HG02759 (cell line): Measurements from ENCODE around the gene KIAA1549.
"Not testable (repeated sequence)": the region's sequence is repeated elsewhere in the genome, so short reads cannot be mapped to it uniquely, and the experiment has no call there.

Experiments
- ATAC-seq: cut with Tn5 transposase; IDR thresholded peaks from one replicate; pipeline ENCODE4 v1.9.1; 2021; ENCODE audit warnings: mild to moderate bottlenecking, moderate library complexity; ENCODE audit not compliant: unreplicated experiment

The KIAA1549 gene

DNA sequence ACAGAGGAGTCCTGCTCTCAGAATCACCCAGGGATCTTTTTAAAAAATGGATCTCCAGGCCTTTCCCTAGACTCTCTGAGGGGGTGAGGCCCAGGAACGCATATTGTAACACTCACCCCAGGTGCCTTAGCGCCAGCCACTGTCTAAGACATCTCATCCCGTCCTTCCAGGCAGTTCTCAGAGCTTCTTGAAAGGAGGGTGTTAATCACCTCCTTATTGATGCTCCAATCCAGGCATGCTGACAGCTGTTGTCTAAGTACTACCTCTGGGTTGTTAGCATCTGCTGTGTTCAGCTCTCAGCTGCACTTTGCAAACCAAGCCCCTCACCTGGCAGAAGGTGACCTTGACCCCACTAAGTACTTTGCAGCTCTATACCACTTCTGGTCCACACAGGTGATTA, 36.0 kb downstream of the KIAA1549 start:
- no peak for ATAC-seq

DNA sequence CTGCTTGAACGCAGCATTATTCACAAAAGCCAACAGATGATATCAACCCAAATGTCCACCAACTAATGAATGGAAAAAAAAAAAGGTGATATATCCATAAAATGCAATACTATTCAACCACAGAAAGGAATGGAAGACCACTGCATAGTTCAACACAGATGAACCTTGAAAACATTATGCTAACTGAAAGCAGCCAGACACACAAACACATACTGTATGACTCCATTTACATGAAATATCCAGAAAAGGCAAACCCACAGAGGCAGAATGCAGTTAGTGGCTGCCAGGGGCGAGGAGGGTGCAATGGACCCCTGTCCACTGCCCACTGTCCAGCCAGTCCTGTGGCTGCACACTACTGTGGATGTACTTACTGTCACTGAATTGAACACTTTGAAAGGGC, 36.6 kb downstream of the KIAA1549 start:
- ATAC-seq, result no peak

DNA sequence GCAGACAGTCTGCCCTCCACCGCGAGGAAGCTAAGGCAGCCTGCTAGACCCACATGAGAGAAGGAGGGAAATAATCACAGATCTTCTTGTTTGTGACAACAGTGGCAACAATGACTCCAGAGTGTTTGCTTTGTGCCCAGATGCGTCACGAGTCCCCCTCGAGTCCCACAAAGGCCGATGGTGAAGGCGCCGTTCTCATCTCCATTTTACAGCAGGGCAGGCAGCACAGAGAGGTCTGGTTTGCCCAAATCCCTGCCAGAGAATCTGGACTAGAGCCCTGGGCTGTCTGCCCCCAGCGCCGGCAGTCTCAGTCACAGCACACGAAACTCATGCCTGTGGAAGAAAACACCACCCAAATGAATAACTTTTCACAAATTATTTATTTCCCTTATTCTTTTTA, 38.1 kb downstream of the KIAA1549 start:
- ATAC-seq, result no peak

DNA sequence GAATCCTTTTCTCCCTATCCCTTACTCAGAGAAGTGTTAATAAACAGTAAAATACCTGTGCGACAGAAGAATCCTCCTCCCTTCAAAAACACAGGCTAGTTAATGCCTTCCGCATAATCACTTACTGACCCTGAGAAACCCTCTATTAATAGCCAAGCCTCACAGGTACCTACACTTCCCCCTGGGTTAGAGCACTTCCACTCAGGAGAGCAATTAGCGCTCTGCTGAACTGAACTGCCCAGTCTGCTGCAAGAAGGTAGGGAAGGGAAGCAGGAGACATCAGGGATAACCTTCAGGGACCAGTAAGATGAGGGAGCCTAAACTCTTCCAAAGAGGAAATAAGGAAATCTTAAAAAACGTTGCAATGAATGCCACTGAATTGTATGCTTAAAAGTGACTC, 39.6 kb downstream of the KIAA1549 start:
- ATAC-seq, result no peak

DNA sequence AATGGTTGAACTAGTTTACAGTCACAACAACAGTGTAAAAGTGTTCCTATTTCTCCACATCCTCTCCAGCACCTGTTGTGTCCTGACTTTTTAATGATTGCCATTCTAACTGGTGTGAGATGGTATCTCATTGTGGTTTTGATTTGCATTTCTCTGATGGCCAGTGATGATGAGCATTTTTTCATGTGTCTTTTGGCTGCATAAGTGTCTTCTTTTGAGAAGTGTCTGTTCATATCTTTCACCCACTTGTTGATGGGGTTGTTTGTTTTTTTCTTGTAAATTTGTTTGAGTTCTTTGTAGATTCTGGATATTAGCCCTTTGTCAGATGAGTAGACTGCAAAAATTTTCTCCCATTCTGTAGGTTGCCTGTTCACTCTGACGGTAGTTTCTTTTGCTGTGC, 40.6 kb downstream of the KIAA1549 start:
- ATAC-seq, result not testable (repeated sequence)

DNA sequence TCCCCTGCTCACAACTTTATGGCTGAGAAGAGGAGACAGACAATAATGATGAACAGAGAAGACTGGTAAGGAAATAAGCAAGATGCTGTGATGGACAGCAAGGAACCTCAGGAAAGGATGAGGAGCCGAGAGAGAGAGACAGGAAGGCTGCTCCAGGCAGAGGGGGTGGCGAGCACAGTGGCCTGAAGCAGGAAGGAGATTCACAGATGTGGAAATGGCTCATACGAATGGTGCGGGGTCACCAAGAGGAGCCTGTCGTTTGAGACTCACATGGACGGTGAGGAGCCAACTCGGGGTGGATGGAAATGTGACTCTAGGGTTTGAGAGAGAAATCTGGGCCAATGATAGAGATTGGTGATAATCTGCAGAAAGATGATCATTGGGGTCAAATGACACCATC, 43.7 kb downstream of the KIAA1549 start:
- no peak for ATAC-seq

DNA sequence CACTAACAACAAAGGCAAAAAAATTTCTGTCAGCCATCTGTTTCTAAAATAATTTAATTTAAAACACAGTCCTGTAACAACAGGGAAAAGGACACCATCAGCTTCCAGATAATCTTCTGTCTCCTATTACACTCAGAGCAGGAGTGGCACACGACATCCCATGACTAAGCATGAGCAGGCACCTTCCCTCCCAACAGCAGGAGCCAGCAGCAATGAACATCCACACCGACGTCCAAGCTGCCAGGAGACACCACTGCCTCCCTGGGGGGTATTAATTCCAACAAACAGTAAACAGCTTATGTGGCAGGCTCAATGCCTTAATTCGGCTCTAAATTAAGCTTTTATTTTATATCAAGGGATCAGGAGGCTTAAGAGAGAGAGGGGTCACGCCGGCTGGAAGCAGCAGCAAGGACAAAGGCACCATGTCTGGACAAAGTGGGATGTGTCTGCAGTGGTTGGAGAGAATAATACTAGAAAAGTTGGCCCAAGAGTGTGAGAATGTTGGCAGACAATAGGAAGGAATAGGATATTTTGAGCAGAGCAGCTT, 45.7 kb downstream of the KIAA1549 start:
- ATAC-seq, result no peak

DNA sequence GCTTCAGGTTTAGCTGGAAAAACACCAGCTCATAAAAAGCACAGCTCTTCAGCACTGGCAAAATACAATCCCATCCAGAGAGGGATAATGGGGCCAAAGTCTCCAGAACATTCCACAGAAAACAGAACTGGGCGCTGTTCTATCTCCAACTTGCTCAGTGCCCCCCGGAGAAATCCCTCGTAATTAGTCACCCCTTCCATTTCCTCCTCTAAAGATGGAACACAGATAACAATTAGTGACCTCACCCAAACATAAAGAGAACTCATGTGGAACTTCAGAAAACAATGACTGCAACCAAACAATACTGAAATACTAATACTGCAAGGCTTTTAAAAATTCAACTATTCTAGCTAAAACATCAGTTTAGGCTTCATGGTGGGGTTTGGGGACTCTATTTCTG, 46.3 kb downstream of the KIAA1549 start:
- ATAC-seq, result no peak

DNA sequence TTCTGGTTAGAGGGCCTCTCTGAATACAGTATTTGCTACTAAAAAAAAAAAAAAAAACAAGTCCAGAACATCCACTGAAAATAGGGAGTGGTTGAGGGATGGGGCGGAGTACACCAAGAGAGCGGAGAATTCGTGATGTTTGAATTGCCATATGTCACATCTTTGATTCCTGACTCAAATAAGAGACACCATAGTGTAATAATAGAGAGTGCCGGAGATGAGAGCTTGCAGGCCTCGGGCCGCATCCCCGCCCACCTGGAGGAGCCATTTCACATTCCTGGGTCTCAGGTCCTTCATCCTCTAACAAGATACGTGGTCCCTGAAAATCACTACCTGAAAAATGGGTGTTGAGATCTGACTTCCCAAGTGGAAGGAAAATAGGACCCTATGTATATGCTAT, 46.8 kb downstream of the KIAA1549 start:
- no peak for ATAC-seq

DNA sequence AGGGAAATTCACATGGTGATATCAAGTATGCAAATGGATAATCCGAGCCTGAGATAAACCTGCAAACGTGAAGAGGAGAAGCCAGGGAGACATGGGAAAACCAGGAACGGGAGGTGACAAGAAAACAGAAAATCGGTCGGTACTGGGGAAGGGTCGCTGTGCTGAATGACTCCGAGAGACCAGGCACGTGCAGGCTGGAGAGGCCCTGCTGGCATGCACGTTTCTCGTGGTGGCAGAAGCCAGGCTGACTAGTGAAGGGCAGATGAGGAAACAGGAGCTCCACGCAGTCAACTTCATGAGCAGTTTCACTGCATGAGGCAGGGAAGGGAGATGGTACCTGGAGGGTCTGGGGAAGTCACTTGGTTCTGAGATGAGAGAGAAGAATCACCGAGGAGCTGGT, 48.3 kb downstream of the KIAA1549 start:
- no peak for ATAC-seq

DNA sequence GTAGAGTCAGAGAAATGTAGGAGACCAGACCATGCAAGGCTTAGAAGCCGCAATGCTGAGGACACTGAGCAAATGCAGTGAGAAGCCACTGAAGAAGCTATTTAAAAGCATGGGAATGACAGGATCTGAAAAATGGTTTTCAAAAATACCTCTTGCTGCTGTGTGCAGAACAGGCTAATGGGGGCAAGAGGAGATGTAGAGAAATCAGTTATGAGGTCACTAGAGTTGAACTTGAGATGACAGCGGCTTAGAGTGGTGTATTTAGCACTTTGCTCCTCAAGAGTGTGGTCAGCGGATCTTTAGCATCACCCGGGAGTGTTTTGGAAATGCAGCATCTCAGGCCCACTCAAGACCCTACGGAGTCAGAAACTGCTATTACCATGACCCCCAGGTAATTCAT, 48.8 kb downstream of the KIAA1549 start:
- ATAC-seq, result no peak

DNA sequence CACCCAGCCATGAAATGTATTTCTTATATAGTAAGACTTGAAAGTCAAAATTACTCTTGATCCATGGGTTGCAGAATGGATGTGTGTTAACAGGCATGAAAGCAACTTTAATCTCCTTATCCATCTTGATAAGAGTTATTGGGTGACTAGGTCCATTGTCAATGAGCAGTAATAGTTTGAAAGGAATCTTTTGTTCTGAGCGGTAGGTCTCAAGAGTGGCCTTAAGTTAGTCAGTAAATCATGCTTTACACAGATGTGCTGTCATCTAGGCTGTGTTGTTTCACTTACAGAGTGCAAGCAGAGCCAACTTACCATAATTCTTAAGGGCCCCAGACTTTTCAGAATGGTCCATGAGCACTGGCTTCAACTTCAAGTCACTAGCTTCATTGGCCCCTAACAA, 51.2 kb downstream of the KIAA1549 start:
- ATAC-seq, result no peak

DNA sequence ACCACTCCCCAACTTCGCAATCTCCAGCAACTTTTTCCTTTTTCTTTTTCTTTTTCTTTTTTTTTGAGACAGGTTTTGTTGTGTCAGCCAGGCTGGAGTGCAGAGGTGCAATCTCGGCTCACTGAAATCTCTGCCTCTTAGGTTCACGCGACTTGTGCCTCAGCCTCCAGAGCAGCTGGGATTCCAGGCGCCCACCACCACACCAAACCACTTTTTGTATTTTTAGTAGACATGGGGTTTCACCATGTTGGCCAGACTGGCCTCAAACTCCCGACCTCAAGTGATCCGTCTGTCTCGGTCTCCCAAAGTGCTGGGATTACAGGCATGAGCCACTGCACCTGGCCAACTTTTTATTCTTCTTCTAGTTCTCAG, 55.0 kb downstream of the KIAA1549 start:
- ATAC-seq, result no peak

DNA sequence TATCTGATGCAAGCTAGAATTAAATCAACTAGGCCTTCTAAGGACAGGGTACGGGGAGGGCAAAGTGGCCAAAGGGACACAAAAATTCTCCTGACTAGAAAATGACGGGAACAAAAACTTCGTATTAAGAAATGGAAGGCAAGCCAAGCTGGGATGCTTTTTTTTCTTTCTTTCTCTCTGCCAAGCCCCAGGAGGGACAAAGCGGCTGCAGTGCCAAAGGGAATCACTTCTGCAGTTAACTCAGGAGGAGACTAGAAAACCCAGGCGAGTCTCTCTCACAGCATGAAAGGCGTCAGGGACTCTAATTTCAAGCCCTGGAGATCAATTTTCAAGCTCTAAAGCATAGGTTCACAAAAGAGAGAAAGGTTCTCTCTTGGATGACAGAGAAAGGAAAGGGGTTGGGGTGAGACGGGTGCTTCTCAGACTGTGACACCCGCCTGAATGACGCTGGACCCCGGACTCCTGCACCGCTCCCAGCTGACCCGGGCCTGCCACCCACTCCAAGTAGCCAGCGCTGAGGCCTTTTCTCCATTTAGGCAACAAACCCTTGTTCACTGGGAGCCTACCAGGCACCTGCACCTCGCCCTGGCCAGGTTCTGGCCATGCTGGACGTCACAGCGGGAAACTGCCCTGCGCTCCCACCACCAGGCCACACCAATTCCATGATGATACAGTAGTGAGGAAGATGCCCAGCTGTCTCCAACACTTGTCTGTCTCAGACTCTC, 56.5 kb downstream of the KIAA1549 start:
- no peak for ATAC-seq

DNA sequence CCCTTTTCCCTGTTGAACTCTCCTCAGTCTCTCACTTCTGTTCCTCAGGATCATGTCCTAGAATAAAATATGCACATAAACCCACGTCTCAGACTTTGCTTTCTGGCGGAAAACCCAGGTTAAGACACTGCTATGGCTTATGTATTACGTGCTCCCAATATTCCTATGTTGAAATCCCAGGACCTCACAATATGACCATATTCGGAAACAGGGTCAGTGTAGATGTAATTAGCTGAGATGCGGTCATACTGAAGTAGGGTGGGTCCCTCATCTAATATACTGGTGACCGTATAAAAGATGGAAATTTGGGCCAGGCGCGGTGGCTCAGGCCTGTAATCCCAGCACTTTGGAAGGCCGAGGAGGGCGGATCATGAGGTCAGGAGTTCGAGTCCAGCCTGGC, 59.9 kb downstream of the KIAA1549 start:
- no peak for ATAC-seq

DNA sequence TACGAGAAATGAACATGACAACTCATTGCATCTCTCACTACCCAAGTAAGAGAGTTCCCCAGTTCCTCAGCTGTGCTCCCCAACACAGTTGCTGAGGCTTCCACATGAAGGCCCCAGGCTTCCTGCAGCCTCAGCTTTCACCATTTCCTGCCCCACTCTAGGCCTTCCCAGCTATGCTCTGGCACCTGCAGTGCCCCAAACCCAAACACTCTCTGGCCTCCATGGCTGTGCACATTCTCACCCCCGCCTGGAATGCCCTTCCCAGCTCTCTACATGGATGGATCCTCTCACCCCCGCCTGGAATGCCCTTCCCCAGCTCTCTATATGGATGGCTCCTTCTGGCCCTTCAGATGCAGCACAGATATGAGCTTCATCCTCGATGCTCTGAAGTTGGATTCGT, 61.3 kb downstream of the KIAA1549 start:
- no peak for ATAC-seq

DNA sequence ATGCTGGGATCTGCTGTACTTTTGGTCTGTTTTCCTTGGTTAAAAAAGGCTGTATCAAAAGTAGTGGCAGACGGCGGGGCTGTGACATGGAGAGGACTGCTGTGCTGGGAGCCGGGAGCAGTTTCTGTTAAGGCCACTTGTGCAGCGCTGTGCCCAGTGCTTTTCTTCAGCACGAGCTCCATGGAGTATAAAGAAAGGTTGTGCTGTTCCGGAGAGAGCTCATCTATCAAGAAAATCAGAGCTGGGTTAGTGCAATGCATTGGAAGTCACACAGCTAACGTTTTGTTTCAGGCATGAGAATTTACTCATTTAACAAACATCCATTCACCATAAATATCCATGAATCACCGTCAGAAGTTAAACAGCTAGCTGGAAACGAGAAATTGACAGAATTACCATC, 62.0 kb downstream of the KIAA1549 start:
- ATAC-seq, result no peak

DNA sequence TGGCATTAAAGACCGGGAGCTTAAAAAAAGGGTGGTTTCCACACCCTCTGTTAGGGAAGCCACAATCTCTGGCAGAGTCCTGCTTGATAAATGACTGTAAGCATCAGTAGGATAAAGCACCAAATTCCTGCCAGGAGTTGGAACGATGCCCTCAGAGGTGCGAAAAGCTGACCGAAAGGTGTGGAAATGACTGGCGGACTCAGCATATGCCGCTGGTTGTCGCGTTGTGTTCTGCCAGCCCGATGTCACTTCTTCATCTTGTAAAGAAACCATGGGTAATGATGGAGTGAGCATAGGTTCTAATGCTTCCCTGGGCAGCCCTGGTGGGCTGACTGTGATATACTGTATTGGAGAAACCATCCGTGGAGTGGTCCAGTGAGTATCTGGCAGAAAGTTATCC, 62.4 kb downstream of the KIAA1549 start:
- no peak for ATAC-seq

DNA sequence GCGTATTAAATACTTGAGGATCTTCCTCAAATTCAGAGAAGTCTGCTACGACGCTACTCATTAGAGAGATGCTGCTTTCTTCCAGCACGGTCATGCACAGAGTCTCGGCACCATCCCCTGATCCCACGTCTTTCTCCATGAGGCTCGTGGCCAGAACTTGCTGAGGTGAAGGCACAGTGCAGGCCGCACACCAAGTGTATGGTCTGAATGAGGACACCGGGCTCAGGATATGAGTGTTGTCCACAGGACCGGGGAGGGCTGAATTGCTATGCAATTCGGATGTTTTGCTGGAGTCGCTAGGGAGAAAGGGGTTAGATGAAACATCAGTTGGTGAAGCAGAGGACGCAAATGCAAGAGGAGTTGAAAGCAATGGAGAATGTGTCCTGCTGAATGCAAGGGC, 63.0 kb downstream of the KIAA1549 start:
- no peak for ATAC-seq

DNA sequence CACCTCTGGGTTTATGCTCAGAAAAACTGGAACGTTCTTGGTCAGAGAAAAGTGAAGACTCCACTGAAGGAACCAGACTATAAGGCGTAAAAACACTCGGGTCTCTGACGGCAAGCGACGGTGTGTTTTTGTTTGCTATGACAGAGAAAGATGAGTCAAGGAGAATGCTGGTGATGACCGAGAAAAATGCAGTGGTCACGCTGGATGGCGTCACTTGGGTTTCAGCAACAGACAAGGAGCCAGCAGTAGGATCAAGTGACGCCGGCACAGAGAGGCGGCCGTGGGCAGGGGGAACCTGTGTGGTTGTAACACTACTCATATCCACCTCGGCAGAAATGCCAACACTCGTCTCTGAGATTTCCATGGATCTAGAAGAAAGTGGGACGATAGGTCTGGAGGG, 63.4 kb downstream of the KIAA1549 start:
- no peak for ATAC-seq

DNA sequence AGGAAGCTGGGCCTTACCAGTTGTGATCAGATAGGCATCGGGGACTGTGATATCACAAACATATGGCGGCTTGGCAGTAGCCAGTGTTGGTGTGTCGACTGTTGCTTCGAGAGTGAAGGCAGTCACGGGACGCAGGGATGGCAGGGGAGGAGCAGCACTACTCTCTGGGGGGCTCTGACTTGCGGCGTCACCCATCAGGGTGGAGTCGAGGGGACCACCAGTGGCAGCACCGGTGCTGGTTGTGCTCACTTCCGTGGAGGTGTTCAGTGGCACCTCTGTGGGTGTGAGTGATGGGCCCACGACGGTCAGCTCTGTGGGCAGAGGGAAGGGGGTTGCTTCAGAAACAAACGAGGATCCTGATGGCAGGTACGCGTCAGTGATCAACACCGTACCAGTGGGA, 64.5 kb downstream of the KIAA1549 start:
- no peak for ATAC-seq

DNA sequence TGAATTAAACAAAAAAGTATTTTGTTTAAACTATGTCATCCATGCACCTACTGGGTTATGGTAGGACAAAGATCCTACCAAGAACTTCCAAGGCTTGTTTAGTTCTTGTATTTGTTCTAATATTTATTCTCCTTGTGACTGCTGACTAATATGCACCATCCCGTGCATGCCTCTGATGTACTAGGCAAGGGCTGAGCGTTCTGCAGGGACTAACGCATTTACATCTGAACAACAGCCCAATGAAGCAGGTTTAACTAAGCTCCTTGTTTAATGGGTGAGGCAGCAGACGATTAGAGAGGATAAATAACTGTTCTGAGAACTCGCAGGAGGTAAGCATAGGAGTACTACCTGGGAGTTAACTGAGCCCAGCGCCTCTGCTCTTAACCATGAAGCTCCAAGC, 64.9 kb downstream of the KIAA1549 start:
- no peak for ATAC-seq

DNA sequence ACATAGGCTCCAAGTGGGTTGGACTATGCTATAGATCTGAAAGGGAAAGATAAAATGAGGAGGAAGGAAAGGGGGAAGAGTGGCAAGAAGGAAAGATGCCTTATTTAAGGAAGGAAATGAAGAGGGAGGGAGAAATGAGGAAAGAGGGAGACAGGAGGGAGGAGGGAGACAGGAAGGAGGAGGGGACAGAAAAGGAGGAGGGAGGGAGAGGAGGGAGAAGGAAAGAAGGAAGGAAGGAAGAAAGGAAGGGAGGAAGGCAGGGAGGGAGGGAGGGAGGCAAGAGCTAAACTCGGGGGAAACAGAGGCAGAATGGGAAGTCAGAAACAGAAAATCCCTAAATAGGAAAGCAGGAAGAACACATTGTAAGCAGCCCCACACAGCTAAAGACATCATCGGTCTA, 67.4 kb downstream of the KIAA1549 start:
- no peak for ATAC-seq
